Measurements from ENCODE around the gene INHBE.
"Not testable (repeated sequence)": the region's sequence is repeated elsewhere in the genome, so short reads cannot be mapped to it uniquely, and the experiment has no call there.

INHBE gene

DNA sequence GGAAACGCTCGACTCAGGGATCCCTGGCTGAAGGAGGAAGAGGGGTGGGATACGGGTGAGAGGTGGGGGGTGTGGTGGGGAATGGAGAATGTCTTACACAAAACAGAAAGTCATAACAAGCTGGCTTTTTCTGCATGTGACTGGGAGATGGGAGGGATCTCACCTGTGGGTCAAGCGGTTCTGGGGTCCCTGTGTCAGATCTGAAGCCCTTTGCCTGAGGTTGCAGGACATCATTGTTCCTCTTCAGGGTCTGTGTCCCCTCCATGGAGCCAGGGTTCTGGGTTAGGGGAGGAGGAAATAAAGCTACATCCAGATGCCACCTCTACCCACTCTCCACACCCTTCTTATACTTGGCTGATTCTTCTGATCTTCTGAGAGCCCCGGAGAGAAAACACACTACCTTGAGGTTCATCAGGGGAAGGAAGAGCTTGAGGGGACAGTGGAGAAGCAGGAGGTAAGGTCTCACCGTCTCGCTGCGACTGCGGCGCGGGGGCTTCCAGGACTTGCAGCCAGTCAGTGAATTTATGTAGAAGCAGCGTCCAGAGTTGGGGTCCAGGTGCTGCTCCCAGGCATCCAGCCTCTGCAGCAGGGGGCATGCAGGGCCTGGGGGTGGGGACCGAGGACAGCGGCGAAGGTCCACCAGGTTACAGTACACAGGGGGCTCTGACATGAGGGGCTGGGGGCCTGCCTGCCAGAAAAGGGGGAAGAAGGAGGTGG lies 22.0 kb downstream of the INHBE start:
- DNase-seq: no peak

DNA sequence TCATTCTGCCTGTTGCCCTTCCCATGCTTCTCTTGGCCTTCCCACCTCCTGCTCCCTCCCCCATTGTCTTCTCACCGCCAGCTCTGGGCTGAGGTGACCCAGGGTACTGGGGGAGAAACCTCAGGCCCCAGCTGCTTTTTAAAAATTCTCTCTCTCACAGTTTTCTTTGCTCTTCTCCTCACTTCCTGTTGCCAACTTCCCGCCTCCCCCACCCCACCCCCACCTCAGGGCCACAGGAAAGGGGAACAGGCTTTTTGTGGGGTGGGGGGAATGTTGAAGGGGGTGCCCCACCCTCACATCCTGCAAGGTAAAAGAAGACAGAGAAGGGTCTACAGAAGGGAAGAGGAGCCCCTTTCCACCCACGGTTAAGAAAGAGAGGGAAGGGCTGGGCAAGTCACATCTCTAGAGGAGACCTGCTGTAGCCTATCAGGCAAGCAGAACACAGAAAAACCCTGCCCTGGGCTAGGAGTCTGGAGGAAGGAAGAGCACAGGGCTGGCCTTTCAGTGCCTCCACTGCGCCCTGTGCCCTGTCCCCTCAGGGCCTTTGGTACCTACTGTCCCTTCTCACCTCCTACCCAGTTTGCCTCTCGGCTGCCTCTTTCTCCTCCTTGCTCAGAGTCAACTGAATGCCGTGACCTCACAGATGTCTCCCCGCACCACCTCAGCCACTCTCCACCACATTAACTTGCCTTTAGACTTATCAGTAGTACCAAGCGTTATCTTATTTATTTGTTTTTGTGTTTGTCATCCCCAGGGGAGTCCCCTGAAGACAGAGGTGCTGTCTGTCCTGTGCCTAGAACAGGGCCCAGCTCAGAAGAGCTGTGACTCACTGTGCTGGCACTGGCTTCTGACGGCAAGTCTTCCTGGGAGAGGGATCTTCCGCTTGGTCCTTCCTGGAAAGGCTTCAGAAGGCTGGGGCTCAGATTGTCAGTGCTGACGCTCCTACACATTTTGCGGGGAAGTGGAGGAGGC lies 22.9 kb downstream of the INHBE start:
- DNase-seq: no peak

- DNase-seq: no peak
Measured at GRCh38 chr12:57479043-57479375, 23.9 kb downstream of the INHBE start.

DNA sequence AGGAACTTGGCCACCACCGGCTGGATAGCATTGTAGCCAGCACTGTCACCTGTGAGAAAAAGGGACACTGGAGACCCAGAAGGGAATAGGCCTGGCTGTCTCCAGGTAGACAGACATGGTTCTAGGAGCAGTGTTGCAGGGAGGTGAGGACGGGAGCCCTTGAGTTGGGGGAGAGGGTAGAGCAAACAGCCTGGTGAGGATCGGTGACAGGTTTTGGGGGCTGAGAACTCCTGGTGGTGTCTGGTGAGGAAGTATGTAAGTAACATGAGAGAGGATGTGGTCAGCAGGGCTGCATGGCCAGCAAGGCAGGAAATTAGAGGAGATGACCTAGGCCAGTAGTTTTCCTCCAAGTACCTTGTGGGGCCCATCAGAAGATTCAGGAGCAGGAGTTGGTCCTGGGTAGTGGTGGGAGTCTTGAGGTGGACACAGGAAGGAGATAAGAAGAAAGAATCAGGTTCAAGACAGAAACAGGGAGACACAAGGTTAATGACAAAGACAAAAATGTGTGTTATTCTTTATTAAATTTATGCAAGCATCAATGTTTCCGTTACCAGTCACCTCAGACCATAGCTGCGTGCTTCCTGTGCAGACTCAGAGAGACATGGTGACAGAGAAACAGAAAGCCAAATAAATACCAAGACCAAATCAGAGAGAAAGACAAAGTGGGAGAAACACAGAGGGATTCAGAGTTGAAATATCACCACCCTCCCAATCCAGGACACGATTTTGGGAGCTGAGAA lies 24.4 kb downstream of the INHBE start, which contains the start of gene ARHGAP9:
ARHGAP9 (minus strand) TSS at position 491 of the 740 bp plus-strand sequence; CDS start at position 31, 460 bp downstream.
- no peak for DNase-seq

- DNase-seq: no peak
Measured at GRCh38 chr12:57481671-57482070, 26.6 kb downstream of the INHBE start.

GRCh38 chr12:57483466-57483865 lies 28.4 kb downstream of the INHBE start:
- DNase-seq: no peak

- DNase-seq: no peak
Measured at GRCh38 chr12:57485695-57486094, 30.6 kb downstream of the INHBE start.

DNA sequence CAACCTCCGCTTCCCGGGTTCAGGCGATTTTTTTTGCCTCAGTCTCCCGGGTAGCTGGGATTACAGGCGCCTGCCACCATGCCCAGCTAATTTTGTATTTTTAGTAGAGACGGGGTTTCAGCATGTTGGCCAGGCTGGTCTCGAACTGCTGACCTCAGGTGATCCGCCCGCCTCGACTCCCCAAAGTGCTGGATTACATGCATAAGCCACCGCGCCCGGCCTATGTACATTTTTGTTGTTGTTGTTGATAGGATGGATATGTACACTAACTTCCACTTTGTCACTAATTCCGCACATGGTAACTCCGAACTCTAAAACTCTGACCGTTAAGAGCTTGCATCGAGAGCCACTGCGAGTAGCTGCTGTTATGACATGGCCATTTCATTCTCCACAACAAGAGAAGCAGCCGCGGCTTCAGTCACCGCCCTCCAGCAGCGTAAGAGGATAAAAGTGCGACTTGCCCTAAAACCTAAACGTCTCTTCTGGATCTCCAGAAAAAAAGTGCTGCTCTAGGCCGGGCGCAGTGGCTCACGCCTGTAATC lies 32.0 kb downstream of the INHBE start:
- DNase-seq: no peak

- DNase-seq: peak; percentile 84
Measured at GRCh38 chr12:57487597-57488401, 32.7 kb downstream of the INHBE start, which contains the start of gene MARS1. Gene MARS1, plus strand, starts transcription at chr12:57488068. Its CDS starts 23 bp downstream, at chr12:57488091.

DNA sequence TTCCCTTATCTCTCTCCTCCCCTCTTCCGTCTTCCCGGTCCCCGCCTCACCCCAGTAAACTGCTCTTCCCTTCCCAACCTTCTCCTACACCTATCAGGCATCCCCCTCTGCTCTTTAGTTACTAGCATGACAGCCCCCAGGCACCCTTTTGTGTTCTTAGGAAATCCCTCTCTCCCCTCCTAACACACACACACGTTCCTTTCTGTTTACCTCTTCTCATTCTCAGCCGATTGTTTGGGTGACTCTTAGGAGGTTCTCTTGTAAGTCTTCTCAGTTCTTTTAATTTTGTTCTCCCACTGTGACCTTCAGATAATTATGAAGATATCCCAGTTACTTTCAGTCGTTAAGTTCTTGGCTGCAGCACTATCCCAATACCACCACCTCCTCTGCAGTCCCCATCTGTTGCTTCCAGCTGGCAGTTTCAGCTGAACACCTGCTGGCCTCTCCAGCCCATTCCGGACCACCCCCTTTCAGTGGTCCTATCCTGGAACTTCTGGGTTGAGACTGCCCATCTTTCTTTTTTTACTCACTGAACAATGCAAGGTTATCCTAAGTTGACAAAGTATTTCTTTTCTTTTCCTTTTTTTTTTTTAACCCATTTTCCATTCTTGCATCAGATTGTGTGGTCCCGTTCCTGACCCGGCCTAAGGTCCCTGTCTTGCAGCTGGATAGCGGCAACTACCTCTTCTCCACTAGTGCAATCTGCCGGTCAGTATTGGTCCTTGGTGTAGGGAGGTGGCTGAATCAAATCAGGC lies 33.5 kb downstream of the INHBE start:
- peak; percentile 42 for DNase-seq

GRCh38 chr12:57489157-57489641 lies 34.1 kb downstream of the INHBE start:
- no peak for DNase-seq

- DNase-seq: no peak
Measured at GRCh38 chr12:57490126-57490525, 35.0 kb downstream of the INHBE start.

- no peak for DNase-seq
Measured at GRCh38 chr12:57491393-57492280, 36.5 kb downstream of the INHBE start.

DNA sequence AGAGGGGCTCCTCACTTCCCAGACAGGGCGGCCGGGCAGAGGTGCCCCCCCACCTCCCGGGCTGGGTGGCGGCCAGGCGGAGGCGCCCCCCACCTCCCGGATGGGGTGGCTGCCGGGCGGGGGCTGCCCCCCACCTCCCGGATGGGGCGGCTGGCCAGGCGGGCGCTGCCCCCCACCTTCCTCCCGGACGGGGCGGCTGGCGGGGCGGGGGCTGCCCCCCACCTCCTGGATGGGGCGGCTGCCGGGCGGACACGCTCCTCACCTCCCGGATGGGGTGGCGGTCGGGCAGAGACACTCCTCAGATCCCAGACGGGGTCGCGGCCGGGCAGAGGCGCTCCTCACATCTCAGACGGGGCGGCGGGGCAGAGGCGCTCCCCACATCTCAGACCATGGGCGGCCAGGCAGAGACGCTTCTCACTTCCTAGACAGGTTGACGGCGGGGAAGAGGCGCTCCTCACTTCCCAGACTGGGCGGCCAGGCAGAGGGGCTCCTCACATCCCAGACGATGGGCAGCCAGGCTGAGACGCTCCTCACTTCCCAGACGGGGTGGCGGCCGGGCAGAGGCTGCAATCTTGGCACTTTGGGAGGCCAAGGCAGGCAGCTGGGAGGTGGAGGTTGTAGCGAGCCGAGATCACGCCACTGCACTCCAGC lies 40.1 kb downstream of the INHBE start:
- not testable (repeated sequence) for DNase-seq

- DNase-seq: no peak
Measured at GRCh38 chr12:57496822-57497221, 41.7 kb downstream of the INHBE start.

DNA sequence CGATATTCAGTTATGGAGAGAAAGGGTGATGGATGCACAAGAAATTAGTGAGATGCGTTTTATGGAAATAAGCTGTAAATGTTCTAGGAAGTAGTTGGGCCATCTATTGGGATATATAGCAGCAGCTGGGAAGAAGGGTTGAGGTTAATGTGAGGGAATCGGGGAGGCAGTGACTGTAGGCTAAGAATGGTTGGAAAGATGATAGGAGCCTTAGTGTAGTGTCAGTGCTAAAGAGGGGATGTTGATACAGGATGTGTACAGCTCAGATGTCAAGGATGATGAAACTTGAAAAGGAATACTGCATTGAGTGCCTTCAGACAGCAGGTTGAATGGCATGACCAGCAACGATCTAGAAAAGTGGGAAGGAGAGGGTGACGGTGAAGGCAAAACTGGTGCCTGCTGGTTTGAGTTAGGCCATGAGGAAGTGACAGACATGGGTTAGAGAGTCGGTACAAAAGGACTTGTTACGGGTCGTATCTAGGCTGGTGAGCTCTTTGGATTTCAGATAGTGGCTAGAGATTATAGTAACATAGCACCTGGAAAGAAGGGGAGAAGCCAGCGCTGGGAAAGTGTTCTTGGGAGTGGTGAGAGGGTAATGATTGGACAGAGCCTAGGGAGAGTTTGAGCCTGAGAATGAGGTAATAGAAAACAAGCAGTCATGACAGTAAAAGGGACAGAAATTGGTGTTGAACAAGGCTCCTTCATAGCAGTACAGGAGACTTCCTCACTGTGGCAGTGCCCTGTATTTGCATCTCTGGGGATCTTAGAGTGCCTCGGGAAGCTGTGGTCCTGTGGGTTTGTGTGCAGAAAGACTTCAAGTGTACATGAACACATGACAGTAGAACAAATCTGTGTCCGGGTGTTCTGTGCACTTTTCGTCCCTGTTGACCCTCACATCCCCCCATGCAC lies 42.4 kb downstream of the INHBE start:
- no peak for DNase-seq

DNA sequence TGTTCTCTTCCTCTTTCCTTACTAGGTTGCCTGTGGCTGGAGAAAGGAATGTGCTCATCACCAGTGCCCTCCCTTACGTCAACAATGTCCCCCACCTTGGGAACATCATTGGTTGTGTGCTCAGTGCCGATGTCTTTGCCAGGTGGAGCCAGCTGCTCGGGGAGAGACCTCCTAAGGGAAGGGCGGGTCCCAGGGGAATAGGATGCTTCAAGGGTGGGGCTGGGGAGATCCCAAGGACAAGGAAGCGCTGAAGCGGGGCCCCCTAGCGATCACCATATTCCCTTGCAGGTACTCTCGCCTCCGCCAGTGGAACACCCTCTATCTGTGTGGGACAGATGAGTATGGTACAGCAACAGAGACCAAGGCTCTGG lies 43.0 kb downstream of the INHBE start:
- no peak for DNase-seq

- DNase-seq: no peak
Measured at GRCh38 chr12:57498571-57498970, 43.5 kb downstream of the INHBE start.

Measured in NCI-H524 treated with DMSO at 0.1 percent for 48 hours (cell line).